Measurements from ENCODE around the gene RFNG. TPM values are rescaled to one million over a fixed set of nuclear protein-coding genes. Genes with fewer than 3 reads are reported as not detected.

RFNG gene
- total RNA-seq, 1 experiment from 2014 or later: 43.4 TPM

GRCh38 chr17:82028966-82029365, 22.6 kb downstream of the RFNG start:
- Histone ChIP-seq H3K27ac (ENCODE audit: low read length) (no peak overlapping the region), H3K4me3 (ENCODE audit: low read depth in 2 of 2, low read length in 2 of 2) (no peak overlapping the region), H3K36me3 (ENCODE audit: control insufficient read depth, insufficient read depth, low read length) (peaks cover 2% of the 10 kb centered on the region; the same call in 1 of the 2 replicates), H3K4me1 (ENCODE audit: control insufficient read depth, insufficient read depth, low read length) (peaks cover 14% of the 10 kb centered on the region), H3K27me3 (ENCODE audit: control insufficient read depth, insufficient read depth, low read length) (no peaks in the 10 kb centered on the region), H3K9me3 (ENCODE audit: control insufficient read depth, insufficient read depth, low read depth, low read length) (no peaks in the 10 kb centered on the region)
- BruUV-seq (replicated peaks): no TSS peak
- in situ Hi-C loops (cut with HindIII; ENCODE audit: low pct_unique_long_range_greater_than_20kb, low sequenced_read_pairs) (no loop called here), intact Hi-C loops (cut with micrococcal nuclease; ENCODE audit: unreplicated experiment) (loop anchor here (10.0 kb wide), 1 partner anchor 164 kb away; the partner anchor contains the start of gene P4HB)
- DNase-seq (ENCODE audit: low read depth, low spot score) (no peak), ATAC-seq (no peak)
- ChIA-PET CTCF (no interaction called here), POLR2A (no interaction called here)
- TF ChIP-seq TCF7L2 (IDR thresholded peaks at IDR 0.05; ENCODE audit: low read depth, low read length) (no peak), CTCF (IDR thresholded peaks at IDR 0.05) (no peak), POLR2AphosphoS5 (IDR thresholded peaks at IDR 0.05; ENCODE audit: low read depth, low read length) (no peak), SIN3A (IDR thresholded peaks at IDR 0.05; ENCODE audit: borderline replicate concordance, insufficient read depth, low read depth, low read length) (no peak)
- TF ChIP-seq, protein P1, sequence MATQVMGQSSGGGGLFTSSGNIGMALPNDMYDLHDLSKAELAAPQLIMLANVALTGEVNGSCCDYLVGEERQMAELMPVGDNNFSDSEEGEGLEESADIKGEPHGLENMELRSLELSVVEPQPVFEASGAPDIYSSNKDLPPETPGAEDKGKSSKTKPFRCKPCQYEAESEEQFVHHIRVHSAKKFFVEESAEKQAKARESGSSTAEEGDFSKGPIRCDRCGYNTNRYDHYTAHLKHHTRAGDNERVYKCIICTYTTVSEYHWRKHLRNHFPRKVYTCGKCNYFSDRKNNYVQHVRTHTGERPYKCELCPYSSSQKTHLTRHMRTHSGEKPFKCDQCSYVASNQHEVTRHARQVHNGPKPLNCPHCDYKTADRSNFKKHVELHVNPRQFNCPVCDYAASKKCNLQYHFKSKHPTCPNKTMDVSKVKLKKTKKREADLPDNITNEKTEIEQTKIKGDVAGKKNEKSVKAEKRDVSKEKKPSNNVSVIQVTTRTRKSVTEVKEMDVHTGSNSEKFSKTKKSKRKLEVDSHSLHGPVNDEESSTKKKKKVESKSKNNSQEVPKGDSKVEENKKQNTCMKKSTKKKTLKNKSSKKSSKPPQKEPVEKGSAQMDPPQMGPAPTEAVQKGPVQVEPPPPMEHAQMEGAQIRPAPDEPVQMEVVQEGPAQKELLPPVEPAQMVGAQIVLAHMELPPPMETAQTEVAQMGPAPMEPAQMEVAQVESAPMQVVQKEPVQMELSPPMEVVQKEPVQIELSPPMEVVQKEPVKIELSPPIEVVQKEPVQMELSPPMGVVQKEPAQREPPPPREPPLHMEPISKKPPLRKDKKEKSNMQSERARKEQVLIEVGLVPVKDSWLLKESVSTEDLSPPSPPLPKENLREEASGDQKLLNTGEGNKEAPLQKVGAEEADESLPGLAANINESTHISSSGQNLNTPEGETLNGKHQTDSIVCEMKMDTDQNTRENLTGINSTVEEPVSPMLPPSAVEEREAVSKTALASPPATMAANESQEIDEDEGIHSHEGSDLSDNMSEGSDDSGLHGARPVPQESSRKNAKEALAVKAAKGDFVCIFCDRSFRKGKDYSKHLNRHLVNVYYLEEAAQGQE (IDR thresholded peaks at IDR 0.05; ENCODE audit: insufficient read depth in 1 of 2, low read depth in 2 of 2, low read length in 1 of 2): no peak

DNA sequence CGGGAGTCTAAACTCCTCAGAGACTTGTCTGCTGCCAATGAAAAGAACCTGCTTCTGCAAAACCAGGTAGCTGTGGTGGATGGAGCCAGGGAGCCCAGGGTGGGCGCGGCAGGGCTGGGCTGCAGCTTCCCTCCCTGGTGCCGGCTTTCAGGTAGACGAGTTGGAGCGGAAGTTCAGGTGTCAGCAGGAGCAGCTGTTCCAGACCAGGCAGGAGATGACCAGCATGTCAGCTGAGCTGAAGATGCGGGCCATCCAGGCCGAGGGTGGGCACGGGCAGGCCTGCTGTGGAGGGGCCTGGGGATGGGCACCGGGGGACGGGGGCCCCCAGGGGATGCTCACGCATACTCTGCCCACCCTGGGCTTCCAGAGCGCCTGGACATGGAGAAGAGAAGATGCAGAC, 23.4 kb downstream of the RFNG start:
- H3K4me3 ChIP-seq (ENCODE audit: low read depth in 2 of 2, low read length in 2 of 2): no peak overlapping the region
- CTCF ChIA-PET: interaction anchor here (0.6 kb wide), 1 partner anchor 399 kb away, joined by 5 read pairs; no protein-coding TSS in a partner anchor
- H3K9me3 ChIP-seq (ENCODE audit: control insufficient read depth, insufficient read depth, low read depth, low read length): no peaks in the 10 kb centered on the region
- H3K27me3 ChIP-seq (ENCODE audit: control insufficient read depth, insufficient read depth, low read length): no peaks in the 10 kb centered on the region
- in situ Hi-C loops (cut with HindIII; ENCODE audit: low pct_unique_long_range_greater_than_20kb, low sequenced_read_pairs) (no loop called here), intact Hi-C loops (cut with micrococcal nuclease; ENCODE audit: unreplicated experiment) (loop anchor here (10.0 kb wide), 1 partner anchor 163 kb away; the partner anchor contains the start of gene P4HB)
- H3K27ac ChIP-seq (ENCODE audit: low read length): no peak overlapping the region
- TF ChIP-seq SIN3A (IDR thresholded peaks at IDR 0.05; ENCODE audit: borderline replicate concordance, insufficient read depth, low read depth, low read length): no peak
- no peak for TF ChIP-seq POLR2AphosphoS5 (IDR thresholded peaks at IDR 0.05; ENCODE audit: low read depth, low read length)
- no peak for TF ChIP-seq TCF7L2 (IDR thresholded peaks at IDR 0.05; ENCODE audit: low read depth, low read length)
- TF ChIP-seq CTCF (IDR thresholded peaks at IDR 0.05): no peak
- TF ChIP-seq, protein P1 (IDR thresholded peaks at IDR 0.05; ENCODE audit: insufficient read depth in 1 of 2, low read depth in 2 of 2, low read length in 1 of 2): no peak
- ATAC-seq: no peak
- peaks cover 2% of the 10 kb centered on the region; the same call in 1 of the 2 replicates for H3K36me3 ChIP-seq (ENCODE audit: control insufficient read depth, insufficient read depth, low read length)
- POLR2A ChIA-PET: no interaction called here
- no TSS peak for BruUV-seq (replicated peaks)
- H3K4me1 ChIP-seq (ENCODE audit: control insufficient read depth, insufficient read depth, low read length): peaks cover 17% of the 10 kb centered on the region
- no peak for DNase-seq (ENCODE audit: low read depth, low spot score)

Measured in Panc1 (cell line).